Psoas muscle (tissue), 8 donors: Measurements from ENCODE around the gene STOX2. TPM values are rescaled to one million over a fixed set of nuclear protein-coding genes. Genes with fewer than 3 reads are reported as not detected.

Experiments
- ATAC-seq, 4 donors: fragments of 200-7000 bp; cut with Tn5 transposase; one replicate each; pipeline ENCODE4 v1.9.1; 2020; ENCODE audit warnings: moderate library complexity in 3 of 4, mild to moderate bottlenecking in 2 of 4
- DNase-seq, 2 donors: peaks; one replicate each; pipeline ENCODE4 v3.0.0-alpha.2; 2020
- H3K27ac ChIP-seq: fragments of 200-600 bp; one replicate; pipeline ENCODE4 v1.8.0; 2022
- H3K27me3 ChIP-seq, 3 donors: fragments of 200-600 bp in 1 of 3; one replicate each; pipeline versions ENCODE4 v1.6.1 to v1.8.0; 2013 to 2022; ENCODE audit warnings: low read length in 2 of 3, mild to moderate bottlenecking in 2 of 3, moderate library complexity in 1 of 3; ENCODE audit not compliant: insufficient read depth in 3 of 3
- H3K36me3 ChIP-seq, 2 donors: fragments of 200-600 bp in 1 of 2; one replicate each; pipeline versions ENCODE4 v1.6.1 to v1.8.0; 2013 to 2022; ENCODE audit warnings: low read depth in 1 of 2, mild to moderate bottlenecking in 1 of 2, moderate library complexity in 1 of 2; ENCODE audit not compliant: insufficient read depth in 1 of 2
- H3K4me1 ChIP-seq: fragments of 200-600 bp; one replicate; pipeline ENCODE4 v1.8.0; 2022
- H3K4me3 ChIP-seq: fragments of 200-600 bp; one replicate; pipeline ENCODE4 v1.8.0; 2022; ENCODE audit warnings: mild to moderate bottlenecking
- H3K9me3 ChIP-seq: fragments of 200-600 bp; one replicate; pipeline ENCODE4 v1.8.0; 2022
- WGBS, 3 donors: extraction: QIAGEN DNeasy Blood & Tissue Kit; methylation state at CpG; one replicate each; pipeline versions ENCODE4 v1.1.6 to v1.1.7; 2013; 5-methylcytosine and 5-hydroxymethylcytosine counted together
- intact Hi-C, 2 donors: fragments of 100-400 bp; cut with DNase I; formaldehyde crosslinking; loops; one replicate each; pipeline versions ENCODE4 v1.11.0 to v1.14.2; 2022
- polyA plus RNA-seq, 3 donors: library from polyadenylated mRNA; stranded (reverse); fragments of 200-250 nt; gene quantifications; one replicate each; pipeline ENCODE4 v1.2.3, GENCODE V29; 2013
- total RNA-seq, 4 donors: library from RNA; stranded (reverse); fragmentation: NEBNext Ultra II Directional in 2 of 4; extraction: Animal tissue kit (Norgen Biotek cat#: 25700) in 2 of 4; gene quantifications; one replicate each; pipeline versions ENCODE4 v1.2.1 to v1.2.4, GENCODE V29; 2021 to 2023
- TF ChIP-seq, protein P1 (sequence below): fragments of 200-600 bp; IDR thresholded peaks from one replicate; pipeline ENCODE4 v1.8.0; 2022; ENCODE audit warnings: antibody characterized with exemption
- donor health status: healthy with polysubstance abuse.
- donor health status: DM: no; HTN: no; CAD: no; lungs with moderate emphysema.
- donor health status: Bipolar disorder and iron deficiency.
- donor health status: healthy.
- donor health status: DM: yes; HTN: yes; CAD: no.
- donor health status: DM: no; HTN: no; CAD: no.
- donor health status: DM: no; HTN: no; CAD: no.
- donor health status: DM: yes; HTN: yes; CAD: no.

Gene STOX2
- total and polyA plus RNA-seq, 7 donors: 0.41 to 9.3 (median 3.4) TPM

DNA sequence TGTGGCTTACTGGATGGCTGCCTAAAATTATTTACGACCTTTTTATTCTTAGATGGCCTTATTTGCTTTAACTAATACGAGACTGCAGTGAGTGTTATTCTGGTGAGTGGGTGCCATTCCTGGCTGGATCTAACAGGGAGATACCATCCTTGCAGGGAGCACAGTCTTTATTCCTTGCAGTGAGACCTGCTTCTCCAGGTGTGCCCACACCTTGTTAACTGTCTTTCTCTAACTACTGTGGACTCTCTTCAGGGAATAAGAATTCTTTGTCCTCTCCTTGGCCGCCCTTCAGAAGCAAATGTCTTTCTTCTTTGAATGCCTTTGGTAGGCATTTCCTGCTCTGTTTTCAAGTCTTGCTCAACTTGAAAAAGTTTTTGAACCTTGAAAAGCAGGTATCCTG is 34.1 kb upstream of the STOX2 start:
- WGBS, 3 donors: 71 to 87% (median 86%) methylated on average over 3 of the region's 3 CpGs
- no peaks in the 10 kb centered on the region for H3K4me1 ChIP-seq
- no peaks in the 10 kb centered on the region for H3K9me3 ChIP-seq
- no peak for DNase-seq
- no peak overlapping the region for H3K27ac ChIP-seq
- TF ChIP-seq, protein P1, sequence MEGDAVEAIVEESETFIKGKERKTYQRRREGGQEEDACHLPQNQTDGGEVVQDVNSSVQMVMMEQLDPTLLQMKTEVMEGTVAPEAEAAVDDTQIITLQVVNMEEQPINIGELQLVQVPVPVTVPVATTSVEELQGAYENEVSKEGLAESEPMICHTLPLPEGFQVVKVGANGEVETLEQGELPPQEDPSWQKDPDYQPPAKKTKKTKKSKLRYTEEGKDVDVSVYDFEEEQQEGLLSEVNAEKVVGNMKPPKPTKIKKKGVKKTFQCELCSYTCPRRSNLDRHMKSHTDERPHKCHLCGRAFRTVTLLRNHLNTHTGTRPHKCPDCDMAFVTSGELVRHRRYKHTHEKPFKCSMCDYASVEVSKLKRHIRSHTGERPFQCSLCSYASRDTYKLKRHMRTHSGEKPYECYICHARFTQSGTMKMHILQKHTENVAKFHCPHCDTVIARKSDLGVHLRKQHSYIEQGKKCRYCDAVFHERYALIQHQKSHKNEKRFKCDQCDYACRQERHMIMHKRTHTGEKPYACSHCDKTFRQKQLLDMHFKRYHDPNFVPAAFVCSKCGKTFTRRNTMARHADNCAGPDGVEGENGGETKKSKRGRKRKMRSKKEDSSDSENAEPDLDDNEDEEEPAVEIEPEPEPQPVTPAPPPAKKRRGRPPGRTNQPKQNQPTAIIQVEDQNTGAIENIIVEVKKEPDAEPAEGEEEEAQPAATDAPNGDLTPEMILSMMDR: no peak
- intact Hi-C loops: loop anchor here in 1 of 2 donors (2.0 kb wide), 1 partner anchor 36 kb away; no protein-coding TSS in a partner anchor
- no peaks in the 10 kb centered on the region for H3K36me3 ChIP-seq
- no peaks in the 10 kb centered on the region for H3K27me3 ChIP-seq
- no peak for ATAC-seq
- no peak overlapping the region for H3K4me3 ChIP-seq

DNA sequence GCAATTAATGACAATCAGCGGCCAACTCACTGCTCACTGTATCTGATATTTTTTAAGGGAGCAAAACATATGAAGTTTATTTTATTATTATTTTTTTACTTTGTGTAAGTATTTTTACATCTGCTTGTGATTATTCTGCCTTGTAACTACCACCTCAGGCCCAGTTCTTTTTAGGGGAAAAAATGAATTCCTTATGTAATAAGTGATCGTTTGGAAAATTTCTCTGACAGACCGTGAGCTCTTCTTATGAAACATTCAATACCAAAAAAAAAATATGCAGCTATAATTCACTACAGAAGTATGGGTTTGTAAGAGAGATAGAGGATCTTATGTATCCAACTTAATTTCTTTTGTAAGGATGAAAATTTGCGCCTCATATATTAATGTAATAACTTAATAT is 33.5 kb upstream of the STOX2 start:
- TF ChIP-seq, protein P1: no peak
- no peaks in the 10 kb centered on the region for H3K27me3 ChIP-seq
- H3K9me3 ChIP-seq: no peaks in the 10 kb centered on the region
- no peak overlapping the region for H3K27ac ChIP-seq
- intact Hi-C loops: loop anchor here in 1 of 2 donors (2.0 kb wide), 1 partner anchor 35 kb away; no protein-coding TSS in a partner anchor
- H3K36me3 ChIP-seq: no peaks in the 10 kb centered on the region
- H3K4me1 ChIP-seq: peaks cover 1% of the 10 kb centered on the region
- WGBS, 3 donors: 80 to 91% (median 85%) methylated on average over 4 of the region's 4 CpGs
- no peak for DNase-seq
- no peak overlapping the region for H3K4me3 ChIP-seq
- ATAC-seq: no peak

DNA sequence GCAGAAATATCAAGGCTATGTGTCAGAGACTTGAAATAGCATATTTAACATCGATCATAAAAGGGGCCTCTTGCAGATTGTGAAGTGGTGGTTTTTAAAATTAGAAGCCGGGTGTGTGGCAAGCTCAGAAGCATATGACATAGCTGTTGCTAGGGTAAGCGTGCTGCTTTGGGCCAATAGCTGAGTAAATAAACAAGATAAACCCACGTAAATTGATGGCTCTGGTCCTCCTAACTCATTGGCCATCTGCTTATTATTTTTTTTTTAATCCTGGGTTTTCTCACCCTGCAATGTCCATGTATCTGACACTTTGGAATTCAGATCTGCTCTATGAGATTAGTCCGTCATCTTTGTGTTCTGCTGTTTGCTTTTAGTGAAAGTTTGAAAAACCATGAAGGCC is 32.6 kb upstream of the STOX2 start:
- no peaks in the 10 kb centered on the region for H3K36me3 ChIP-seq
- DNase-seq (no peak), ATAC-seq (no peak)
- H3K27me3 ChIP-seq: no peaks in the 10 kb centered on the region
- H3K4me3 ChIP-seq: no peak overlapping the region
- intact Hi-C loops: no loop called here
- no peak overlapping the region for H3K27ac ChIP-seq
- H3K9me3 ChIP-seq: no peaks in the 10 kb centered on the region
- H3K4me1 ChIP-seq: peaks cover 8% of the 10 kb centered on the region
- WGBS, 3 donors: 70 to 73% (median 71%) methylated on average over 5 of the region's 5 CpGs
- TF ChIP-seq, protein P1: no peak

DNA sequence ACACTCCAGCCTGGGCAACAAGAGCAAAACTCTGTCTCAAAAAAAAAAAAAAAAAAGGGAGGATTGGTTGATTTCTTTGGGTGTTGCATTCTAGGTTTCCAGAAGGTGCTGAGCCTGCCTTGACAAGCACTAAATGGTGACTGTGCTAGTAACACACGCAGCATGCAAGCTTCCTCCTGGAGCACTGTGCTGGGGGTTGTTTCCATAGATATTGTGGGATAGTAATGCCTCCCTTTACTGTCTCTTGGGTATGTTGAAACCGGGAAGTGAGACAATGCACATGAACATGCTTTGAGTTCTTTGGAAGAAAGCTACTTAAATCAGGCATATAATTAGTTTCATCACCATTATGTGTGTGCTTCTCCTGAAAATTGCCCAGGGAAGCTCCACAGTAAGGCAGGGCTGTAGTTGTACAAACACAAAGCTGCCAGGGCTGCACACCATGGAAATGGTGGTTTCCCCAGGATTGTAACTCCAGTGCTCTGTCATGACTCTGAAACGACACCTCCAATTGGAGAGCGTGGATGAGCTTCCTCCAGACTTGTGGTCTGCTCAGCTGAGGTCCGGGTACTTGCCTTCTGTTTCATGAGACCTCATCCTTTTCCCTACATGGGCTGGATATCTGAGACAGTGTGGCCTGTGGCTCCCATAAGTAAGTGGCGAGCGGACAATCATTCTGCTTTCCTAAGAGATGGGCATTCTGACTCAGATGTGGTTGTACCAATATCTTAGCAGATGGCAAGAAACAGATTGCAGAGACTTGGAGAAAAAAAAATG is 31.5 kb upstream of the STOX2 start:
- Histone ChIP-seq H3K4me1 (peaks cover 8% of the 10 kb centered on the region), H3K4me3 (no peak overlapping the region), H3K27ac (no peak overlapping the region), H3K27me3 (no peaks in the 10 kb centered on the region), H3K36me3 (no peaks in the 10 kb centered on the region), H3K9me3 (no peaks in the 10 kb centered on the region)
- TF ChIP-seq, protein P1: no peak
- intact Hi-C loops: no loop called here
- WGBS, 3 donors: 68 to 76% (median 74%) methylated on average over 7 of the region's 7 CpGs
- DNase-seq (no peak), ATAC-seq (no peak)
